WI38 (cell line): ENCODE measurements around the gene XYLT1.

Experiments
- H3K4me3 ChIP-seq: 2 replicates; pipeline ENCODE4 v1.5.1; 2011; ENCODE audit warnings: low read depth, mild to moderate bottlenecking, control low read depth, low read length
- TF ChIP-seq, protein P1 (sequence below): IDR thresholded peaks from 2 replicates; pipeline ENCODE4 v1.5.1; 2012; ENCODE audit warnings: low read depth, mild to moderate bottlenecking, control low read depth, low read length

The XYLT1 gene

DNA sequence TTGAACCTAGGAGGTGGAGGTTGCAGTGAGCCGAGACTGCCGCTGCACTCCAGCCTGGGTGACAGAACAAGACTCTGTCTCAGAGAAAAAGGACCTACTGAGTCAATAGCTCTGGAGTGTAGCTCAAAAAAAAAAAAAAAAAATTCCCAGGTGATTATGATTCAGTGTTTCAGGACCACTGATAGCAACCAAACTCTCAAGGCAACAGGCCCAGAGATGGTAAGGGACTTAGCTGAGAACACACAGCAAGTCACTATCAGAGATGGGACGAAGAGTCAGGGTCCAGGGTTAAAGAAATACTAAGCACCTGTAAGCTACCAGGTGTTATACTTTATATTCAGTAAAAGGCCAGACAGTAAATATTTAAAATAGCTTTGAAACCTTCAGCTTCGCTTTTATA is 335.3 kb downstream of the XYLT1 start:
- H3K4me3 ChIP-seq = no peak overlapping the region
- TF ChIP-seq, protein P1, sequence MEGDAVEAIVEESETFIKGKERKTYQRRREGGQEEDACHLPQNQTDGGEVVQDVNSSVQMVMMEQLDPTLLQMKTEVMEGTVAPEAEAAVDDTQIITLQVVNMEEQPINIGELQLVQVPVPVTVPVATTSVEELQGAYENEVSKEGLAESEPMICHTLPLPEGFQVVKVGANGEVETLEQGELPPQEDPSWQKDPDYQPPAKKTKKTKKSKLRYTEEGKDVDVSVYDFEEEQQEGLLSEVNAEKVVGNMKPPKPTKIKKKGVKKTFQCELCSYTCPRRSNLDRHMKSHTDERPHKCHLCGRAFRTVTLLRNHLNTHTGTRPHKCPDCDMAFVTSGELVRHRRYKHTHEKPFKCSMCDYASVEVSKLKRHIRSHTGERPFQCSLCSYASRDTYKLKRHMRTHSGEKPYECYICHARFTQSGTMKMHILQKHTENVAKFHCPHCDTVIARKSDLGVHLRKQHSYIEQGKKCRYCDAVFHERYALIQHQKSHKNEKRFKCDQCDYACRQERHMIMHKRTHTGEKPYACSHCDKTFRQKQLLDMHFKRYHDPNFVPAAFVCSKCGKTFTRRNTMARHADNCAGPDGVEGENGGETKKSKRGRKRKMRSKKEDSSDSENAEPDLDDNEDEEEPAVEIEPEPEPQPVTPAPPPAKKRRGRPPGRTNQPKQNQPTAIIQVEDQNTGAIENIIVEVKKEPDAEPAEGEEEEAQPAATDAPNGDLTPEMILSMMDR = no peak

DNA sequence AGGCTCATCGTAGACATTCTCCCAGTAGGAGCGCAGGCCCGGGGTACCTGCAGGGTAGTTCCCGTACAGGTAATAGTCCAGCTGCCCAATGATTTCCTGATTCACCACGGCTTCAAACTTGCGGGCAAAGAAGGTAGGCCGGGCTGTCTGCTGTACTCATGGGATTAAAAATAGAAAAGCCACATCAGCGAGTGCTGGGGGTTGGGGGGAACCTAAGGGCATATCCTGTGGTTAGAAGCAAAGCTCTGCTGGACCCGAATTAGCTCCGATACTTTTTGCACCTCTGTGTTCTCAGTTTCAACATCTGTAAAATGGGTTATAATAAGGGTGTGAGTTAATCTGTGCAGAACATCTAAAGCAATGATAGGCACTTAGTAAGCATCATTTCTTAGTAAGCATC is 336.2 kb downstream of the XYLT1 start:
- TF ChIP-seq, protein P1 = no peak
- H3K4me3 ChIP-seq = no peak overlapping the region

DNA sequence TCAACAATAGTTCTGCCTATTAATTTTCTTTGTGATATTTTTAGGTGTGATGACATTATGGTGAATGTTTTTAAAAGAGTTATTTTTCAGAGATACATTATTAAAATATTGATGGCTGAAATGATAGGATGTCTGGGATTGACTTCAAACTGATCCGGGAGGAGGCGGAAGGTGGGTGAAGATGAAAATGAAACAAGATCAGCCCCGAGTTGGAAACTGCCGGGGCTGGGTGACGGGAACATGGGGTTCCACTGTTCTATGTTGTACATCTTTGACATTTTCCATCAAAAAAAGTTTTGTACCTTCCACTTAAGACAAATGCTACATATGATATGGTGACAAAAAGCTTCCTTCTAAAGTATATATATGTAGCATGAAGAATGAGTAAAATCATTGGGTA is 336.9 kb downstream of the XYLT1 start:
- H3K4me3 ChIP-seq = no peak overlapping the region
- TF ChIP-seq, protein P1 = no peak

DNA sequence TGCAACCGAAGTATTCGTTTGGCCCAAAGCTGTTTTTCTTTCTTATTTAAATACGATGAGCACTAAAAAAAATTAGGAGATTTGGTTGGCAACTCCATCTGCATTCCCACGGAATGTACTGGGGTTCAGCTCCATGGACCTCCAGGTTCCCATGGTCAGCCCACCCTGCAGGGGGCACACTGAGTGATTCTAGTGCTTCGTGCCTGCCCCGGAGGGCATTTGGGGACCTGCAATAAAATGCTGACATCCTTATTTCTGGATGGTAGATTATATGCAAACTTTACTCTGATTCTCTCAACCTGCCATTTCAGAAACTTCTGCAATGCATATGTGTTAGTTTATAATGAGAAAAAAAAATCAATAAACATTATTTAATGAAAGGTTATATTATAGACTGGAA is 339.4 kb downstream of the XYLT1 start:
- H3K4me3 ChIP-seq = no peak overlapping the region
- TF ChIP-seq, protein P1 = no peak

DNA sequence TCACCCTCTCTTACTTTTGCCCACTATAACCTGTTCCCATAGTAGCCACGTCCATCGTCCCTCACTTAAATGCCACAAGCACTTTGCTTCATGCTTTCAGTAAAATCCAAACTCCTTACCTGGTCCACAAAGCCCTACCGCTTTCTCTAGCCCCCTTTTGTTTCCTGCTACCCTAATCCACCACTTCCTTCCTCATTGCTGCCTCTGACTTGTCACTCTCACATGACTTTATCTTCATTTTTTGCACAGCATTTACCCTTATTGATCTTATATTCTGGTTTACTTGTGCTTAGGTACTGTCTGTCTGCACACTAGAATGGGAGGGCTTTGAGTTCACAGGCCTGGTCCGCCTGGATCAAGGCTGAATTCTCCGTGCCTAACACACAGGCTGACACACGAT is 340.0 kb downstream of the XYLT1 start:
- no peak overlapping the region for H3K4me3 ChIP-seq
- TF ChIP-seq, protein P1 = no peak

DNA sequence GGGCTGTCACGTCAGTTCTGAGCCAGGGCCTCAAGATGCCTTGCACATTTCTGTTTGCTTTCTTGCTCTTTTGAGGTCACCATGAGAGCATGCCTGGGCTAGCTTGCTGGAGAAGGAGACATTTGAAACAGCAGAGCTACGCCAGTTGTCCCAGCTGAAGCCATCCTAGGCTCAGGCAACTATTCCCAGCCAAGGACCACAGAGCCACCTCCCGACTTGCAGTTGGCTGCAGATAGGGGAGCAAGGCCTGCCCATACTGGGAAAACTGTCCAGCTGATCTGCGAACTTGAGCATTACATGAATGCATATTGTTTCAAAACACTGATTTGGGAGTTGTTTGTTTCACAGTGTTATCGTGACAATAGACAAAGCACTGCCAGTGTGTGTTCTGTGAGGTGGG is 340.8 kb downstream of the XYLT1 start:
- TF ChIP-seq, protein P1 = no peak

DNA sequence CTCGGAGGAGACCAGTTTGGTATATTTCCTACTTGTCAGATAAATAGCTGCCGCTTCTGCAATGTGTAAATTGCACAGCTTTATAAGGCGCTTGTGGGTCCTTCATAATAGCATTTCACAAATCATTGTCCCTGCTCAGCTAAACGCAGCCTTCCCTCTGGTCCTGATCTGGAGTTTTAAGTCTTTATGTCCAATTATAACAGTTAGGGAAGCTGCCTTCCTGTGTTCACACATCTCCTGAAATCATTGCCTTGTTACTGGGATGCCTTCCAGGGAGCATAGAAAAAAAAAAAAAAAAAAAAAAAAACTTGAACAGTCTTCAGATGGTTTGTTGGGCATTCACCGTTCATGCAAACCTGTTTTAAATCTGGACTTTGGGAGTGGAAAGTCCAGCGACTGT is 342.0 kb downstream of the XYLT1 start:
- TF ChIP-seq, protein P1 = no peak
- H3K4me3 ChIP-seq = no peak overlapping the region

More for the DNA sequence above, 340.8 kb downstream of the XYLT1 start:
- no peak overlapping the region for H3K4me3 ChIP-seq
